NCI-H1436 treated with DMSO at 0.1 percent for 48 hours (cell line): ENCODE measurements around the gene ZNF18.
"Not testable (repeated sequence)": the region's sequence is repeated elsewhere in the genome, so short reads cannot be mapped to it uniquely, and the experiment has no call there.

Experiments used
- DNase-seq: peaks from one replicate; lab custom pipeline; 2025; lab: John Stamatoyannopoulos, UW

ZNF18 gene

GRCh38 chr17:11981862-11982261 is 15.4 kb downstream of the ZNF18 start:
- DNase-seq: no peak

- no peak for DNase-seq
Observed at GRCh38 chr17:11980813-11981212, 16.5 kb downstream of the ZNF18 start.

- DNase-seq: no peak
Observed at GRCh38 chr17:11979795-11980194, 17.5 kb downstream of the ZNF18 start.

- DNase-seq: not testable (repeated sequence)
Observed at GRCh38 chr17:11972741-11973140, 24.5 kb downstream of the ZNF18 start.

- no peak for DNase-seq
Observed at GRCh38 chr17:11969565-11969964, 27.7 kb downstream of the ZNF18 start.

- DNase-seq: no peak
Observed at GRCh38 chr17:11954936-11955335, 42.3 kb downstream of the ZNF18 start.

- no peak for DNase-seq
Observed at GRCh38 chr17:11953924-11954323, 43.4 kb downstream of the ZNF18 start.

- no peak for DNase-seq
Observed at GRCh38 chr17:11952610-11953009, 44.7 kb downstream of the ZNF18 start.

GRCh38 chr17:11950771-11951519 is 46.3 kb downstream of the ZNF18 start:
- DNase-seq: no peak

- not testable (repeated sequence) for DNase-seq
Observed at GRCh38 chr17:11949571-11949970, 47.7 kb downstream of the ZNF18 start.

- no peak for DNase-seq
Observed at GRCh38 chr17:11948789-11949188, 48.5 kb downstream of the ZNF18 start.

- DNase-seq: no peak
Observed at GRCh38 chr17:11944587-11944986, 52.7 kb downstream of the ZNF18 start.

GRCh38 chr17:11943759-11944347 is 53.4 kb downstream of the ZNF18 start:
- no peak for DNase-seq

- not testable (repeated sequence) for DNase-seq
Observed at GRCh38 chr17:11943086-11943485, 54.2 kb downstream of the ZNF18 start.

GRCh38 chr17:11940904-11941303 is 56.4 kb downstream of the ZNF18 start:
- no peak for DNase-seq

GRCh38 chr17:11935734-11936406 is 61.4 kb downstream of the ZNF18 start:
- DNase-seq: no peak

- DNase-seq: no peak
Observed at GRCh38 chr17:11932337-11932898, 64.9 kb downstream of the ZNF18 start.

GRCh38 chr17:11928436-11928835 is 68.8 kb downstream of the ZNF18 start:
- DNase-seq: no peak
